Esophagus squamous epithelium (tissue), 4 donors: ENCODE measurements around the gene CLDN6.

Experiments
- POLR2A ChIP-seq, 4 donors: fragments of 450-650 bp; IDR thresholded peaks; one replicate each; pipeline ENCODE4 v1.6.1; 2017; ENCODE audit warnings: antibody characterized with exemption in 4 of 4, mild to moderate bottlenecking in 4 of 4, moderate library complexity in 3 of 4
- TF ChIP-seq, protein P1 (sequence below), 6 experiments: fragments of 450-650 bp in 4 of 6; fragments of 200-600 bp in 2 of 6; sonication (generic) in 2 of 6; IDR thresholded peaks; one replicate each; pipeline ENCODE4 v1.5.1; 2016 to 2019; ENCODE audit warnings: antibody characterized with exemption in 6 of 6, mild to moderate bottlenecking in 4 of 6, moderate library complexity in 4 of 6

GRCh38 chr16:2982402-2982801 is 35.6 kb downstream of the CLDN6 start:
- TF ChIP-seq, protein P1, sequence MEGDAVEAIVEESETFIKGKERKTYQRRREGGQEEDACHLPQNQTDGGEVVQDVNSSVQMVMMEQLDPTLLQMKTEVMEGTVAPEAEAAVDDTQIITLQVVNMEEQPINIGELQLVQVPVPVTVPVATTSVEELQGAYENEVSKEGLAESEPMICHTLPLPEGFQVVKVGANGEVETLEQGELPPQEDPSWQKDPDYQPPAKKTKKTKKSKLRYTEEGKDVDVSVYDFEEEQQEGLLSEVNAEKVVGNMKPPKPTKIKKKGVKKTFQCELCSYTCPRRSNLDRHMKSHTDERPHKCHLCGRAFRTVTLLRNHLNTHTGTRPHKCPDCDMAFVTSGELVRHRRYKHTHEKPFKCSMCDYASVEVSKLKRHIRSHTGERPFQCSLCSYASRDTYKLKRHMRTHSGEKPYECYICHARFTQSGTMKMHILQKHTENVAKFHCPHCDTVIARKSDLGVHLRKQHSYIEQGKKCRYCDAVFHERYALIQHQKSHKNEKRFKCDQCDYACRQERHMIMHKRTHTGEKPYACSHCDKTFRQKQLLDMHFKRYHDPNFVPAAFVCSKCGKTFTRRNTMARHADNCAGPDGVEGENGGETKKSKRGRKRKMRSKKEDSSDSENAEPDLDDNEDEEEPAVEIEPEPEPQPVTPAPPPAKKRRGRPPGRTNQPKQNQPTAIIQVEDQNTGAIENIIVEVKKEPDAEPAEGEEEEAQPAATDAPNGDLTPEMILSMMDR (IDR thresholded peaks at IDR 0.05): no peak
- no peak for TF ChIP-seq POLR2A (IDR thresholded peaks at IDR 0.05)
